Hippocampal formation (tissue), 2 donors: Measurements from ENCODE around the gene CHRD.
A peak's percentile ranks its signal among the peaks of the same experiment; 100 is the strongest.
"Not testable (repeated sequence)": the region's sequence is repeated elsewhere in the genome, so short reads cannot be mapped to it uniquely, and the experiment has no call there.

Source experiments
- DNase-seq, 2 donors: peaks; one replicate each; lab custom pipeline; 2025; lab: John Stamatoyannopoulos, UW

CHRD gene

DNA sequence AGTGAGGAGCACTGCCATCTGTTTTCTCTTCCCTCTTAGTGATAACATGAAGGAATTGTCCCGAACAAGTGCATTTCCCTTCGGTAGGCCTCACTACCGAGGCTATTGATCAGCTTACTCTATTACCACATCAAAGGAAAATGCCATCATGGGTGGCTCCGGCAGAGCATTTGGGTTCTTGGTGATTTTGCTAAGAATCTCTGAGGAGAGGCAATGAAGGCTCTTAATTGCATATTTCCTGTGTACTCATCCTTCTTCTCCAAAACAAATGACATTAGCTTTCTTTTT, 35.3 kb downstream of the CHRD start:
- DNase-seq: no peak

GRCh38 chr3:184417619-184418327, 37.9 kb downstream of the CHRD start:
- peak in 1 of 2 donors; percentile 34 for DNase-seq

DNA sequence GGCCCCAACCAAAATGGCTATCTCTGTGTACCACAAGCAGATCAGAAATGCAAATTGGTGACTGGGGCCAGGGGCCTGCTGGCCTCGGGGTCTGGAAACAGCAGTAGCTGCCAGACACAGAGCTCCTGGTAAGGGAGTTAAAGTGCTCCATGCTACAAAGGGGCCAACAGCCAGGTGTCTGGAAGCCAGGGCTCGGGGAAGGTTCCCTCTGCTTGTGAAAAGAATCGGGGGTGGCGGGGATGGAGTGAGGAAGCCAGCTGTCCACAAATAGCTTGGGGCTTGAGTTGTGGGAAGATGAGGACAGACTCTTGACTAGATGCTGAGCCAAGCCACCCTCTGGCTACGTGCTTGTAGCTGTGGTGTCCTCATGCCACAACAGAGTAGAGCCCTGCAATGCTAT, 39.3 kb downstream of the CHRD start:
- DNase-seq: no peak

DNA sequence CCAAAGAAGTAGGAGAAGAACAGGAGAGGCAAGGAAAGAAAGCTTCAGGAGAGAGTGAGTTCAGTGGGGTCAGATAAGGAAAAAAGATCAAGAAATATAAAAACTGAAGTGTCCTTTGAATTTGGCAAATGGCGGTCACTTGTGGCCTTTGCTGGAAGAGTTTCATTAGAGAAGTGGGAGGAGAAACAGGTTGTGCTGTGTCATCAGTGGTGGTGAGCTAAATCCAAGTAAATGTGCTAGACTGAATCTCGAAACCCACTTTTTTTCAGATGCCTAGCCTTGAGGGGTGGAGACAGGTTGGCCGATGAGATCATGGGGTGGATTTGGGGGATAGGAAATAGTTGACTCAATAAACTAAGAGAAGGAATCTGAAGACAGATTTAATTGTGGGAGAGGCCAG, 43.7 kb downstream of the CHRD start:
- DNase-seq: no peak

- DNase-seq: no peak
These were observed 46.9 kb downstream of the CHRD start for GRCh38 chr3:184426691-184427141.

DNA sequence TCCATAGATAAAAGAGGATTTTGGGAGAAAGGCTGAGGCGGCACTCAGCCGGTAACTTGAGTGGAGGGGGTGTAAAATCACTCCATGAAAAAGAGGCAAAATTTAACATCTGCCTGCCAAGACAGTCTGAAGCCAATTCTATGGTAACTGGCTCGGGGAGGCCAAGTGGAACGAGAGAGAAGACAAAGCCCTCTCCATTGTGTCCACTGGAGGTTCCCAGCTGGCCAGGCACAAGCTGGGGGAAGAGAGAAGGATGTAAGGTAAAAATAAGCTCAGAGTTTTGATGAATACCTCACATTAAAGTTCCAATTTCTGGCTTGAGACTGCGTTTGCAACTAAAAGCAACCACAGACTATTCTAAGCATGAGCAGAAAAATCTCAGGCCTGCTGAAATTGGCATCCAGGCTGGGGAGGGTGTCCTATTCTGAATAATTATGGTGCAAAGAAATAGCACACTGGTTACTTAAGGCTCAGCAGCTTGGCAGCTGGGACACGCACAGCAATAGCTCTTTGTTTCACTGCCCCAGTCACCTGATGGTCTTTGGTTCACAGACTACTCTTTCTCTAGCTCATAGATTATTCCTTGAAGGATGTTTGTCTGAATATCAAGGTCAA, 48.8 kb downstream of the CHRD start:
- DNase-seq: peak; percentile 43 to 44

- no peak for DNase-seq
These were observed 49.9 kb downstream of the CHRD start for GRCh38 chr3:184429786-184430185.

DNA sequence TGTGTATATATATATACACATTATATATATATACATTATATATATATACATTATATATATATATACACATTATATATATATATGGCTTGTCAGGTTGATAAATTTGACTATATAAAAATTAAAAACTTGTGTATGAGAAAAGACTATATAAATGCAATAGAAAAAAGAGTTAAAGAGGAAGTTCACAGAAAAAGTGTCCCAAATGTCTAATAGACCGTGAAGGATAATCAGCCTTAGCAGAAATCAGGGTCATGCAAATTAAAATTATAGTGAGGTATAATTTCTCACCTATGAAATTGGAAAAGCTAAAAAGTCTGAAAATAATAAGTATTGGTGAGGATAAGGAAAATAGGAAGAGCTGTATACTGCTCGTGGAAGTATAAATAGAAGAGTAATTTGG, 51.1 kb downstream of the CHRD start:
- no peak for DNase-seq

DNA sequence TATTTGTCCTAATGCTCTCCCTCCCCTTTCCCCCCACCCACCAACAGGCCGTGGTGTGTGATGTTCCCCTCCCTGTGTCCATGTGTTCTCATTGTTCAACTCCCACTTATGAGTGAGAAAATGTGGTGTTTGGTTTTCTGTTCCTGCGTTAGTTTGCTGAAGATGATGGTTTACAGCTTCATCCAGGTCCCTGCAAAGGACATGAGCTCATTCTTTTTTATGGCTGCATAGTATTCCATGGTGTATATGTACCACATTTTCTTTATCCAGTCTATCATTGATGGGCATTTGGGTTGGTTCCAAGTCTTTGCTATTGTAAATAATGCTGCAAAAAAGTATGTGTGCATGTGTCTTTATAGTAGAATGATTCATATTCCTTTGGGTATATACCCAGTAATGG, 53.3 kb downstream of the CHRD start:
- not testable (repeated sequence) for DNase-seq

- DNase-seq: no peak
These were observed 59.2 kb downstream of the CHRD start for GRCh38 chr3:184439096-184439495.
